HG03139 (cell line): Measurements from ENCODE around the gene WNT10A.
"Not testable (repeated sequence)": the region's sequence is repeated elsewhere in the genome, so short reads cannot be mapped to it uniquely, and the experiment has no call there.

ENCODE experiments used
- ATAC-seq: cut with Tn5 transposase; IDR thresholded peaks from one replicate; pipeline ENCODE4 v1.9.1; 2021; ENCODE audit not compliant: unreplicated experiment

The WNT10A gene

DNA sequence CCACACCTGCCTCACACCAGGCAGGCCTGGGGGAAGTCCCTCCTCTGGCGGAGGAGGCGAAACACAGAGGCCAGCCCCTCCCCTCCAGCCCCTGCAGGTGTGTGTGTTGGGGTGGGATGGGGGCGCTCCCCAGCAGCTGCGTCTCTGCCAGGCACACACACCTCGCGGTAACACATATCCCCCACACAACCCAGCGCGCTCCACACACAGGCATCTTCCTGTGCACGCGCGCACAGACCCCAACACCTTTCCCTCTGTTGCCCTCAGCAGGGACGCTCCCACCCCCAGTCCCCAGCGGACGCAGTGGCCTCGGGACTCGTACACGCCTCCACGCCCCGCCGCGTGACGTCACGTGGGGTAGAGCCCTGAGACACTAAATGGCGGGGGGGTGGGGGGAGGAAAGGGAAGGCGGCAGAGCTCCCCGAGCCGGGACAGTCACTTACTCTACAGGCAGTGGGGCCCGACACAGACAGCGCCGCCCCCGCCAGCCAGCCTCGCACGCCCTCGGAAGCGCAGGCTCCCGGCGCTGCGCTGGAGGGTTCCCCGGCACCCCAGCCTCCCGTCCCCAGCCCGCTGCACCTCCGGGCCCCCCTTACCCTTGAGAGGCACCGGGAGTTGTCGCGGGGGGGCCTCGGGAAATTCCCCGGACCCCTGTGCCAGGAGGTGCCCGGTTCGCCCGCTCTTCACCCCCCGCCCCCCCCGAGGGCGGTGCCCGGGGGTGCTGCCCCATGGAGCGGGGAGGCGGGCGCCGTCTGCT lies at the start of gene WNT10A:
Gene WNT10A (plus strand): TSS at position 751 of the 757 bp plus-strand sequence. CDS start 144 bp downstream, outside the sequence.
- ATAC-seq = peak; percentile 58

DNA sequence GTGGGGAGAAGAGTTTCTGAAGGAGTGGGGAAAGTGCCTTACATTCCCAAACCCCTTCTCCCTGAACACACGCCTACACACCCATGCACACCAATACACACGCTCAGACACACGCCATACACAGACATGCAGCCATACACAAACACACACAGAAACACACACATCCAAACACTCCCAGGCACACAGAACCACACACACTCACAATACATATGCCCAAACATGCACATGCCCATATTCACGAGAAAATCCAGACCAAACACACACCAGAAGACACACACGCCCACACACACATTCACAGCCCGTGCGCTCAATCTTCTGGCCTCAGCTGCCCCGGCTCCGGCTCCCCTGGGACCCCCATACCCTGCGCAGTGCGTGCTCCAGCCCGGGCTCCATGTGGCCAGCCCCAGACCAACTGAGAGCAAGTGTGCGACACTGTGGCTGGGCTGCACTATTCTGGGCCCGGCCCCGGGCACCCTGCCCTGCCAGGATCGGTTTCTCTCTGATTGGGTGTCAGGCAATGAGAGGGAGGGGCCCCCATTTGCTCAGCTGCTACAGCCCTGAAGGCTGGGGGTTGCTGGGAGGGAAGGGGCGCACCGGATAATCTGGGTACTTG lies 49.2 kb upstream of the WNT10A start, which contains the start of gene PRKAG3:
Gene PRKAG3 (minus strand): TSS at position 426 of the 613 bp plus-strand sequence.
- no peak for ATAC-seq

DNA sequence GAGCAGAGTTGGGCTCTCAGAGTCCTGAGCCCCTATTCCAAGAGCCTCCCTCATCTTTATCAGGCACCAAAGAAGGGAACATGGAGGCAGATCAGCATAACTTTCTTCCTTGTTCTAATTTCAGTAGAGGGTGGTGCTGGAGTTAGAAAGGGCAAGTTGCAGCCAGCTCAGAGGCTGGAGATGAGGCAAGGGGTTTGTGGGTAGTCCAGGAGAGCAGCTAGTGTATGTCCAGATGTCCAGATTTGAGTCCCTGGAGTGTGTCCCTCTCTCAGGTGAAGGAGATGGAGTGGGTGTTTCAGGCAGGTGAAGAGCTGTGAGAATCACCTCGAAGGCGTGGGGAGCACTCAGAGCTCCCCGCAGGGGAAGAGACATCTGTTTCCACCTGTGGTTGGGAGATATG lies 48.6 kb upstream of the WNT10A start:
- ATAC-seq = no peak

DNA sequence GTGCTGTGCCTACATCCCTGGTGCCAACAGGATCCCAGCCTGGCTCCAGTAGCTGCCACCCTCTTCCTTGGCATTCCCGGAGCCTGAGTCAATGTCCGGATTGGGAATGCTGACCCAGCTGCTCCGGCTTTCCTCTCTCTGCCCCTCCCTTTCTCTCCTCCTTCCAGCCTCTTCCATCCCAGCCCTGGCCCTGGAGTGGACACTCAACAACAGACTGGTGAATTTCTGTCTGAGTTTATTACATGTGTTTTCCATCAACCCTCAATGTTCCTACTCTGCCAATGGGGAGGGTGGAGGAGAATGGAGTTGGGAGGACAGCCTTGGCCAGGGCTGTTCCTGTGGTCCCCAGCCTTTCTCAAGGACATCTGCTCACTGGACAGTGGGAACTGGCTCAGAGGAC lies 48.1 kb upstream of the WNT10A start:
- ATAC-seq = no peak

DNA sequence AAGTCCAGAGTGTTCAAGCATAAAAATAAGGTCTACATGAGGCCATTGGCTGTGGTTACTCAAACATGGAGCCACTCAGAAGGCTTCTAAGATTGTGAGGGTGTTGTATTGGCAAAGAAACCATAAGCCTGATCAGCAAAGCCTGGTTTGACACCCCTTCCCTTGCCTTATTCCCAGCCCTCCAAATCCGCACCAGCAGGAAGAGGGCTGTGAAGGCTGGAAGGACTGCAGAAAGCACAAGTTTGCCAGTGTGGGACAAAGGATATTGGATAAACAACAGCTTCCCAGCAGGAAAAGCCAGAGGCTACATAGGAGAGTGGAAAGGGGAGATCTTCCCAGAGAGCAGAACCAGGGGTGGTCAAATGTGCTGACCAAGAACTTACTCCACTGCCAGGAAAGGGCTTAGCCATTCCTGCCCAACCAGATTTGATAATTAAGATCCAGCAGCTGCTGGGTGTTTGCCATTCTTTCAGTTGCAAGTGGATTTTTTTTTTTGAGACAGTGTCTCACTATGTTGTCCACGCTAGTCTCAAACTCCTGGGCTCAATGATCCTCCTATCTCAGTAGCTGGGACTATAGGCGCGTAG lies 47.5 kb upstream of the WNT10A start:
- ATAC-seq = no peak

DNA sequence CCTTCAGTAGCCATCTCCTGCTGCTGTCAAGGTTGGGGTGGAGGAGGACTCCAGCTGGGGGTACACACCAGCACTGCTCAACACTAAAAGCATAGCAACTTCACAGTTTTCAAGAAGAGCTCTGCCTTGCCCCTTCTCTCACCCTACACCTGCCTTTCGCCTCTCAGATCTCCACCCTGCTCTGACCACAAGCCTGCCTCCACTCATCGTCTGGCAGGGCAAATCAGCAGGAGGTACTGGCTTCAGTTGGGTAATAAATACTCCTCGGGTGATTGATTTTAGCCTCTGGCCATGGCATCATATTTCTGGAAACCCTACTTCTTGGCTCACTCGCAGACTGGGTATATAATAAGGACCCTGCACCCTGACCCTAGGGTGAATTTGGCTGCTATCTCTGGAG lies 46.0 kb upstream of the WNT10A start:
- ATAC-seq = no peak

DNA sequence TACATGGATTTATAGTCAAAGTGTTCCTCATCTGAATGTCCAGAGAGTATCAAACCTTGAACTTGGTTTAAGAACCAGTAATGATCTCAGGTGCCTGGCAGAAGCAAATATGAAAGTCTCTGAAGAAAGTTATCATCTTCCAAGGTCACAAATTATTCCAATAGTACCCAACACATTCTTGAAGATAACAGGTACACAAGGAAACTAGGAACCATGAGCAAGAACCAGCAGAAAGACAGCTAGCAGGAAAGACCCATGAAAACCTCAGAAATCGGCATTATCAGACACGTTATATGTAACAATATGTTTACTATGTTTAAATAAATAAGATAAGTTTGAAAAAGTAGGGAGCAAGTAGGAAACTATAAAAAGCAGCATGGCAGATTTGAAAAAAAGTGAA lies 43.2 kb upstream of the WNT10A start:
- ATAC-seq = no peak

DNA sequence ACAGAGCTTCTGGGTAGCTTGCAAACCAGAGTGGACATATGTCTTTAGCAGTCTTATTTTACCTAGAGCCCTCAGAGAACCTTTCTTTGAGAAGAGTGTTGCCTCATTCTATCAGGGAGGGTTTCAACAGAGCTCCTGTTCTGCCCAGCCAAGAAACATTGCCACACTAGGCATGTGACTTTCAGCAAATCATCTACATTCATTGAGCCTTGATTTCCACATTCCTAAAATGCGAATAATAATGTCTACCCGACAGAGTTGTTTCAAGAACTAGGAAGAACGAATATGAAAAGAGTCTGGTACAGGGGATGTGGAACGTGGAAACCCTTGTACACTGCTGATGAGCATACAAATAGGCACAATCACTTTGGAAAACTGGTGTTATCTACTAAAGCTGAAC lies 41.2 kb upstream of the WNT10A start:
- no peak for ATAC-seq

DNA sequence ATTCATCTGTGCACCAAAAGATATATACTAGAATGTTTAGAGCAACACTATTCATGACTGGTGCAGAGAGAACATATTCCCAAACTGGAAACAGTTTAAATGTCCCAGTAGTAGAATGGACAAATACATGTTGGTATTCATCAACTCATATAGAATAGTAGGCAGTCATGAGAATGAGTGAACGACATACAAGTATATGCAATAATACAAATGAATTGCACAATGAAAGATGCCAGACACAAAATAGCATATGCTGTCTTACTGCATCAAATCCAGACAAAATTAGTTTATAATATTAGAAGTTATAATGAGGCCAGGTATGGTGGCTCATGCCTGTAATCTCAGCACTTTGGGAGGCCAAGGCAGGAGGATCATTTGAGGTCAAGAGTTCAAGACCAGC lies 40.8 kb upstream of the WNT10A start:
- ATAC-seq = no peak

DNA sequence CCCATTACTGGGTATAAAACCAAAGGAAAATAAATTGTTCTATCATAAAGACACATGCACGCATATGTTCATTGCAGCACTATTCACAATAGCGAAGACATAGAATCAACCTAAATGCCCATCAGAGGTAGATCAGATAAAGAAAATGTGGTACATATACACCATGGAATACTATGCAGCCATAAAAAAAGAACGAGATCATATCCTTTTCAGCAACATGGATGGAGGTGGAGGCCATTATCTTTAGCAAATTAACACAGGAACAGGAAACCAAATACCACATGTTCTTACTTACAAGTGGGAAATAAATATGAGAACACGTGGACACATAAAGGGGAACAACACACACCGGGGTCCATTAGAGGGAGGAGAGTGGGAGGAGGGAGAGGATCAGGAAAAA lies 36.3 kb upstream of the WNT10A start:
- not testable (repeated sequence) for ATAC-seq

DNA sequence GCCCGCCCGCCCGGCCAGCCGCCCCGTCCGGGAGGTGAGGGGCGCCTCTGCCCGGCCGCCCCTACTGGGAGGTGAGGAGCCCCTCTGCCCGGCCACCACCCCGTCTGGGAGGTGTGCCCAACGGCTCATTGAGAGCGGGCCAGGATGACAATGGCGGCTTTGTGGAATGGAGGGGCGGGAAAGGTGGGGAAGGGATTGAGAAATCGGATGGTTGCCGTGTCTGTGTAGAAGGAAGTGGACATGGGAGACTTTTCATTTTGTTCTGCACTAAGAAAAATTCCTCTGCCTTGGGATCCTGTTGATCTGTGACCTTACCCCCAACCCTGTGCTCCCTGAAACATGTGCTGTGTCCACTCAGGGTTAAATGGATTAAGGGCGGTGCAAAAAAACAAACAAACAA lies 33.7 kb upstream of the WNT10A start:
- not testable (repeated sequence) for ATAC-seq

DNA sequence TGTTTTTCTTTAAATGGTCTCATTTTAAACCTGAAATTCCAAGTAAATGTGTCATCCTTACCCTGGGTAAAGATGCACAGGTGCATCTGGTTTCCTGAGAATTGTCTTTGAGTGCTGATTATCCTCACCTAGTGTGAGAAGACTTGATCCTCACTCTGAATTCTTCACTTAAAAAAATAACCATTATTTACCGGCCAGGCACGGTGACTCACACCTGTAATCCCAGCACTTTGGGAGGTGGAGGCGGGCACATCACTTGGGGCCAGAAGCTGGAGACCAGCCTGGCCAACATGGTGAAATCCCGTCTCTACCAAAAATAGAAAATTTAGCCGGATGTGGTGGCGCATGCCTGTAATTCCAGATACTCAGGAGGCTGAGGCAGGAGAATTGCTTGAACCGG lies 30.9 kb upstream of the WNT10A start:
- no peak for ATAC-seq

DNA sequence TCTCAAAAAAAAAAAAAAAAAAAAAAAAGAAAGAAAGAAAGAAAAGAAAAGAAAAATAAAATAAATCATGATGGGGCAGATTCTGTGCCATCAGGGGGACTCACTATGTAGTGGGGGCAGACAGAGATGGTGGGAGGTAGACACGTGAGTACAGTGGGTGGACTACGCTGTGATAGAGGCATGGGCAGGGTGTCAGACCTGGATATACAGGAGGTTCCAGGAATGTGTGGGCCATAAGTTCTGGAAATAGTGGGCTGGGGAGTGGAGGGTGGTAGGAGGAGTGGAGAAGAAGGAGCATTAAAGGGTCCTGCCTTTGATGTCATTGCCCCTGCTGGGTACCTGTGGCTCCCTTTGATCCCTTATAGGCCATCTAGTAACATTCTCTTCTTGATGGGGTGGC lies 29.9 kb upstream of the WNT10A start:
- ATAC-seq = no peak

DNA sequence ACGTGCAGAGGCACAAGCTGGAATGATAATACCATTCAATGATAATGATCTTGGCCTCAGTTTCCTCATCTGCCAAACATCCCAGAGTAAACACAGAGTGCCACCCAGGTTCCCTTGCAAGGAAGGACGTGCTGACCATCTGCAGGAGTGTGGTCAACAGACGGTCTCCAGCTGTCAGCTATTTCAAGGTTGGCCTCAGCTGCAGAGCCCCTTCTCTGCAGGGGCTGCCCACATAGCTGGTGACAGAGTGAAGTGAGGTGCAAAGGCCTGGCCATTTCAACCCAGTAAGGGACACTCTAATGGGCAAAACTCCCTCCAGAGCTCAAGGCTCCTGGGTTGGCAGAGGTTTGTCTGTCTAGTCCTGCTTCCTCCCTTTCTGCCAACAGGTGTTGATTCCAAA lies 29.4 kb upstream of the WNT10A start:
- ATAC-seq = no peak

DNA sequence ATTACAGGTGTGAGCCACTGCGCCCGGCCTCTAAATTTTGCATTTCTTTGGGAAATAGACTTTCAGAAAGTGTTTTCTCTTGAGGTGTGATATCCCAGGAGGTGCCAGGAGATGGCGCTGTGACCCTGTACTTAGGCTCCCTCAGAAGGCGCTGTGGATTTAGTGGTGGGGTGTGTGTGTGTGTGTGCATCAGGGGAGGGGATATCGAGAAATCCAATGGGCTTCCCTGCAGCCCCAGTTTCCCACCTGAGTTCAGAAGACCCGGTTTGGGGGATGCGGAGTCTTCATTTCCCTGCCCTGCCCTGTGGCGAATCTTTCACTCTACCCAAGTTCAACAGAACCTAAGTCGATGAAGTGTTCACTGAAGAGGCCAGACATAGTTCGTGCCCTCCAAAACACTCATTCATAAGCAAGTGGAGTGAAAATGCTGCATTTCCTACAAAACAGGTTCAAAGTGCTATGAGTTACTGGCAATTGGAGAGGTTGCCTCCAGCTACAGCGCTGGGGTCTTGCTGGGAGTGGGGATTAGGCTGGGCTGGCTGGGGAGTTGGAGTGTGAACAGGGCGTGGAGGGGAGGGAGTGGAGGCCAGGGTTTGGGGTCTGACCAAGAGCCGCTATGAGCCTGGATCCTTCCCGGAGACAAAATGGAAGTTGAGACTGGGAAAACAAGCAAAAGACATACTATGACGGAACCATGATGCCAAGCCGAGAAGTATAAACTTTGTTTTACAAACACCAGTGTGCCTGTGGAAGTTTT lies 27.6 kb upstream of the WNT10A start:
- ATAC-seq = no peak

DNA sequence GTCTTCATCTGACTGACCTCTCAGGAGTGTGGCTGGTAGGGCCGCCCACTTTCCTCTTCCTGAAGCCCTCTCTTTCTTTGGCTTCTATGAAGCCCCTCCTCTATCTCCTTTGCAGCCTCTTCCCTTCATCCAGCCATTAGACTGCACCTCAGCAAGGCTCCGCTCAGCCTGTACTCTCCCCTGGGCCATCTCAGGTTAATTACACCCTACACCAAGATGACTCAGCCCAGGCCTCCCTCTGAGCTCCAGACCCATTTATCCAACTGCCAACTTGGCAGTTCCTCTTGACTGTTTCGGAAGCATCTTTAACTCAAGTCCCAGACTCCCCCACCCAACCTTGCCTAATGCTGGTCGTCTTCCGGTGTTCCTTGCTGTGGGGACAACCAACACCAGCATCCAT lies 26.9 kb upstream of the WNT10A start:
- no peak for ATAC-seq

DNA sequence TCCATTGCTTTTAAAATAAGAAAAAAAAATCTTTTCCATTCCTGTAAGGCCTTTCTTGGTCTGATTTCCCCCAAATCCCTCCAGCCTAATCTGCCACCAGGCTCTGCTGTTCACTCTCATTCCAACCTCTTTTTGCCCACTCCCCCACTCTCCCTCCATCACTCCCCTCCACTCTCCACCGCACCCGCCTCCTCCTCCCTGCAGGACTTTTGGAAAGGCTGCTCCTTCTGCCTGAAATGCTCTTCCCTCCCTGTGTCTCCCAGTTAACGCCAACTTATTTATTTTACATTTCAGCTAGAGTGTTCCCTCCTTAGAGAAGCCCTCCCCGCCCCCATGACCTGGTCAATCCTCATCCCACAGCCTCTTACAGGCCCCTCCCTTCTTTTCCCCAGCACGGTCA lies 25.8 kb upstream of the WNT10A start:
- ATAC-seq = no peak

DNA sequence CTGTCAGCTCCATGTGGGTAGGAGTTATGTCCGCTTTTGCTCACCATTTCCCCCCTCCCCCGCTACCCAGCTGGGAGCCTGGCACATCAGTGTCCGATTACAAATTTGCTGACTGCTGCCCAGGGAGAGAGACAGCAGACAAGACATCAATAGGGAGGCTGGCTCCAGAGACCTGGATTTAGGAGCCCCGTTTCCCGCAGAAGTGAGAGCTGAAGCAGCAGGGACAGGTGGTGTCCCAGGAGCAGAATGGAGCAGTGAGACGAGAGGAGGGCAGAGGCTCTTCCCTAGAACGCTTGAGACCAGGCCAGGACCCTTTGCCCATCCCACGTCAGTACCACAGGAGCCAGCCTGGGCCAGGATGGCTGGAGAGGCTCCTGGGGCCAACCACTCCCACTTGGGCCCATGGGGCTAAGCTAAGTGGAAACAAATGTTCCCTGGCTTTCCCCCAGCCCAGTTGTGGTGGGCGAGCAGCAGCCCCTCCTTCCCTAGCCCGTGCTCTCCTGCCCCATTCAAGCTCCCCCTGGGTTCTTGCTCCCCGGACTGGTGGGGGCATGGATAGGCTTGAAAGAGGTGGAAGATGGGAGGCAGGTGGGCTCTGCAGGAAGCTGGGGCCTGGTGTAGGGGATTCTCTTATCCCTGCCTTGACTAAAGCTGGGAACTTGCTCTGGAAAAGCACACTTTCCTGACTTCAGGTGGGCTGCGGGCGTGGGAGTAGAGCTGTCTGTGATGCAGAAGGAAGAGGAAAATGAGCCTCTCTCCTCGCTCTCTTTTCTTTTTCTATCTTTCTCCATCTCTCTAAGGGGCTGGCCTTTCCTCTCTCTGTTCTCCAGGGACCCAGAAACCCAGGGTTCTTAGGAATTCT lies 25.1 kb upstream of the WNT10A start:
- no peak for ATAC-seq

DNA sequence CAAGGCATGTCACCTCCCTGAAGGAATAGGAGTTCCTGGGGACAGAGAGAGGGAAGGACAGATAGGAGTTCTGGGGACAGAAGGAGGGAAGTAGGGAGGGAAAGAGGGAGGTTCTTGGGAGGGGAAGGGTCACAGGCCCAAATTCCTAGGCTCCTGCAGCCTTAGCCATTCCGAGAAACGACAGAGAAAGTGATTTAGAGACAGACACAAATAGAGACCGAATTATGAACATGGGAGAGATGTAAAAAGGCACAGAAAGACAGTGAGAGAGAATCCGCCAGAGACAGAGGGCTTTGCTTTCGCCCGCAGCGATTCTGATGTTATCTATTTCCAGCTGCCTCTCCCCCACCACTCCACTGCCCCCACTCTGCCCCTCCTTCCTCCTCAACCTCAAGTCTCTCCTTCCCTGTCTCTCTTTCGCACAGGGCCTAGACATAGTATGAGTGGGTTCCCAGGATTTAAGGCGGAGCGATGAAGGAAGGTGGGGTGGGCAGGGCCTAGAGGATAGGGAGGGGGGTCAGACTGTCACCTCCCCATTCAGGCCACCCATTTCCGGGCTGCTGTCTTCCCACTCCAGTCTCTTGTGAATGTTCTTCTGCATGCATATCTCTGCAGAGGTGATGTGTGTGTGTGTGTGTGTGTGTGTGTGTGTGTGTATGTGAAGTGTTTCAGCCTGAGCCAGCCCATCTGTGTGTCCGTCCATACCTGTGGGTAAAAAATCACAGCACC lies 24.3 kb upstream of the WNT10A start:
- no peak for ATAC-seq

DNA sequence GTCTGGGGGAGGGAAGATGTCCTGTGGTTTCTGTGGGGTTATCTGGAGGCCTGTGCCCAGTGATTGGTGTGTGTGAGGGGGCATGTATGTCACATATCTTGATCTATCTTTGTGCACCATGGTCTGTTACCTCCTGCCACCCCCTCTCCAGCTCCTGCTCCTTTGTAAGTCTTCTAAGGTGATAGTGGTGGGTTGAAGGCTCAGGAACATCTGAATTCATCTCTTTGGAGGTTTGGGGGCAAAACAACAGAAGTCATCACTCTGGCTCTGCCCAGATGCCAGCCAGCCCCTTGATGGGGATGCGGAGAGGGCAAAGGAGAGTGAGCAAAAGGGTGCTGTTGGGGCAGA lies 23.8 kb upstream of the WNT10A start:
- no peak for ATAC-seq
